ENCODE measurements around the gene CEBPZOS.
A peak's percentile ranks its signal among the peaks of the same experiment; 100 is the strongest.
"Not testable (repeated sequence)": the region's sequence is repeated elsewhere in the genome, so short reads cannot be mapped to it uniquely, and the experiment has no call there.

CEBPZOS gene

GRCh38 chr2:37191253-37191652 lies 5.0 kb upstream of the CEBPZOS start:
- no peak for DNase-seq (ENCODE audit: low spot score)

- no peak for DNase-seq (ENCODE audit: low spot score)
Observed at GRCh38 chr2:37191747-37192146, 4.5 kb upstream of the CEBPZOS start.

- no peak for DNase-seq (ENCODE audit: low spot score)
Observed at GRCh38 chr2:37192551-37192950, 3.7 kb upstream of the CEBPZOS start.

- not testable (repeated sequence) for DNase-seq (ENCODE audit: low spot score)
Observed at GRCh38 chr2:37195862-37196319, 405 bp upstream of the CEBPZOS start.

- no peak for DNase-seq (ENCODE audit: low spot score)
Observed at GRCh38 chr2:37198681-37199065, 2.4 kb downstream of the CEBPZOS start.

- no peak for DNase-seq (ENCODE audit: low spot score)
Observed at GRCh38 chr2:37201208-37201607, 4.9 kb downstream of the CEBPZOS start.

- DNase-seq (ENCODE audit: low spot score): peak; percentile 20
Observed at GRCh38 chr2:37201766-37202165, 5.5 kb downstream of the CEBPZOS start.

GRCh38 chr2:37203708-37204107 lies 7.4 kb downstream of the CEBPZOS start:
- DNase-seq (ENCODE audit: low spot score): no peak

- not testable (repeated sequence) for DNase-seq (ENCODE audit: low spot score)
Observed at GRCh38 chr2:37205071-37205661, 8.9 kb downstream of the CEBPZOS start.

GRCh38 chr2:37205689-37206341 lies 9.5 kb downstream of the CEBPZOS start:
- DNase-seq (ENCODE audit: low spot score): no peak

GRCh38 chr2:37206760-37207159 lies 10.5 kb downstream of the CEBPZOS start:
- not testable (repeated sequence) for DNase-seq (ENCODE audit: low spot score)

GRCh38 chr2:37211212-37211611 lies 14.9 kb downstream of the CEBPZOS start:
- no peak for DNase-seq (ENCODE audit: low spot score)

GRCh38 chr2:37211939-37212338 lies 15.6 kb downstream of the CEBPZOS start:
- no peak for DNase-seq (ENCODE audit: low spot score)

GRCh38 chr2:37215250-37215649 lies 19.0 kb downstream of the CEBPZOS start:
- DNase-seq (ENCODE audit: low spot score): no peak

GRCh38 chr2:37219046-37219445 lies 22.8 kb downstream of the CEBPZOS start:
- DNase-seq (ENCODE audit: low spot score): no peak

- no peak for DNase-seq (ENCODE audit: low spot score)
Observed at GRCh38 chr2:37223131-37223530, 26.8 kb downstream of the CEBPZOS start.

GRCh38 chr2:37224063-37224462 lies 27.8 kb downstream of the CEBPZOS start:
- DNase-seq (ENCODE audit: low spot score): no peak

- DNase-seq (ENCODE audit: low spot score): not testable (repeated sequence)
Observed at GRCh38 chr2:37225129-37225528, 28.8 kb downstream of the CEBPZOS start.

- DNase-seq (ENCODE audit: low spot score): no peak
Observed at GRCh38 chr2:37226863-37227262, 30.6 kb downstream of the CEBPZOS start.

- no peak for DNase-seq (ENCODE audit: low spot score)
Observed at GRCh38 chr2:37228788-37229187, 32.5 kb downstream of the CEBPZOS start.

- peak; percentile 29 for DNase-seq (ENCODE audit: low spot score)
Observed at GRCh38 chr2:37230581-37230980, 34.3 kb downstream of the CEBPZOS start.

GRCh38 chr2:37231241-37232130 lies 35.2 kb downstream of the CEBPZOS start, which contains the start of the genes CEBPZ and NDUFAF7:
TSS of gene CEBPZ (minus strand) at chr2:37231596. CDS start at chr2:37231567, 29 bp downstream.
TSS of gene NDUFAF7 (plus strand) at chr2:37231658. CDS start at chr2:37231706, 48 bp downstream.
- DNase-seq (ENCODE audit: low spot score): peak; percentile 98

Data from COLO829 (cell line).